H1 (cell line): ENCODE measurements around the gene TNFAIP8L3. TPM values are rescaled to one million over a fixed set of nuclear protein-coding genes. Genes with fewer than 3 reads are reported as not detected.

ENCODE experiments used
- CTCF ChIA-PET: fragments of 300-600 bp; sonication (Branson Sonifier 250); formaldehyde crosslinking; loops from one replicate; lab custom pipeline; 2021; ENCODE audit not compliant: partially characterized antibody; lab: Charles Lee
- POLR2A ChIA-PET: fragments of 300-600 bp; sonication (Branson Sonifier 250); formaldehyde crosslinking; loops from one replicate; lab custom pipeline; 2021; ENCODE audit warnings: inconsistent platforms; ENCODE audit not compliant: partially characterized antibody; lab: Charles Lee
- DNase-seq, 2 experiments: peaks; one replicate each; pipeline versions ENCODE4 v3.0.0 to v3.0.0-alpha.2; 2010 to 2022; ENCODE audit warnings: low spot score in 2 of 2, low read depth in 1 of 2, mixed read lengths in 1 of 2
- FAIRE-seq: peaks from 2 replicates; lab custom pipeline; 2011; peaks lifted over from hg19 to GRCh38; lab: Jason Lieb, UNC
- H2AFZ ChIP-seq: 2 replicates; pipeline ENCODE4 v1.8.1; 2012; ENCODE audit warnings: low read length, inconsistent platforms
- H2AK5ac ChIP-seq: 2 replicates; pipeline ENCODE4 v1.6.1; 2013; ENCODE audit warnings: low read depth, low read length
- H2BK120ac ChIP-seq: replicated peaks from 2 replicates; pipeline ENCODE3; 2013; ENCODE audit warnings: low read depth, low read length, inconsistent platforms
- H2BK12ac ChIP-seq: 2 replicates; pipeline ENCODE4 v1.6.1; 2013; ENCODE audit warnings: low read depth, low read length
- H2BK15ac ChIP-seq: 2 replicates; pipeline ENCODE4 v1.6.1; 2013; ENCODE audit warnings: low read length
- H2BK20ac ChIP-seq: 2 replicates; pipeline ENCODE4 v1.6.1; 2013; ENCODE audit warnings: low read length
- H2BK5ac ChIP-seq: 2 replicates; pipeline ENCODE4 v1.6.1; 2013; ENCODE audit warnings: low read depth, low read length
- H3K14ac ChIP-seq: 2 replicates; pipeline ENCODE4 v1.6.1; 2013; ENCODE audit warnings: inconsistent platforms; ENCODE audit not compliant: insufficient read length
- H3K18ac ChIP-seq: 2 replicates; pipeline ENCODE4 v1.6.1; 2013; ENCODE audit warnings: low read length; ENCODE audit errors: extremely low read depth
- H3K23ac ChIP-seq: 2 replicates; pipeline ENCODE4 v1.6.1; 2013; ENCODE audit warnings: inconsistent platforms; ENCODE audit not compliant: insufficient read length
- H3K23me2 ChIP-seq: 2 replicates; pipeline ENCODE4 v1.6.1; 2013; ENCODE audit warnings: low read depth, low read length
- H3K27ac ChIP-seq: 2 replicates; pipeline ENCODE4 v1.6.1; 2011; ENCODE audit warnings: low read depth, low read length, inconsistent platforms
- H3K27me3 ChIP-seq, 4 experiments: replicated peaks in 1 of 4; 1 replicate in 1 of 4; 2 replicates in 3 of 4; pipeline versions ENCODE4 v1.6.1 to v1.8.1; 2011 to 2013; ENCODE audit warnings: low read length in 3 of 4, mild to moderate bottlenecking in 3 of 4, inconsistent platforms in 2 of 4, mixed read lengths in 2 of 4, moderate library complexity in 1 of 4; ENCODE audit not compliant: control insufficient read depth in 3 of 4, insufficient read depth in 3 of 4; ENCODE audit errors: extremely low read depth in 1 of 4
- H3K36me3 ChIP-seq, 4 experiments: 2 replicates each; pipeline versions ENCODE4 v1.6.1 to v1.8.1; 2011 to 2013; ENCODE audit warnings: mild to moderate bottlenecking in 4 of 4, low read length in 3 of 4, moderate library complexity in 2 of 4, control low read depth in 1 of 4, inconsistent platforms in 1 of 4; ENCODE audit not compliant: insufficient read depth in 4 of 4, control insufficient read depth in 2 of 4
- H3K4ac ChIP-seq: replicated peaks from 2 replicates; pipeline ENCODE3; 2013; ENCODE audit warnings: low read length, low read depth, mixed read lengths, inconsistent platforms; ENCODE audit not compliant: insufficient read length
- H3K4me1 ChIP-seq, 4 experiments: replicated peaks in 1 of 4; 1 replicate in 1 of 4; 2 replicates in 3 of 4; pipeline versions ENCODE4 v1.6.1 to v1.8.1; 2011 to 2013; ENCODE audit warnings: low read length in 3 of 4, inconsistent platforms in 2 of 4, mixed read lengths in 1 of 4; ENCODE audit not compliant: insufficient read depth in 4 of 4, control insufficient read depth in 3 of 4
- H3K4me2 ChIP-seq, 2 experiments: 2 replicates each; pipeline versions ENCODE4 v1.6.1 to v1.8.1; 2011 to 2013; ENCODE audit warnings: low read depth in 2 of 2, low read length in 2 of 2, control low read depth in 1 of 2, inconsistent platforms in 1 of 2, mild to moderate bottlenecking in 1 of 2; ENCODE audit not compliant: insufficient read depth in 1 of 2
- H3K4me3 ChIP-seq, 4 experiments: fragments of 200-600, 300-600 bp in 1 of 4; sonication (generic), shearing (Covaris generic), sonication (Bioruptor Twin) in 1 of 4; 2 replicates each; pipeline versions ENCODE4 v1.5.1 to v1.8.1; 2011 to 2016; ENCODE audit warnings: low read length in 4 of 4, low read depth in 3 of 4, control low read depth in 2 of 4, inconsistent platforms in 2 of 4, mild to moderate bottlenecking in 2 of 4, mixed read lengths in 1 of 4, moderate library complexity in 1 of 4; ENCODE audit not compliant: insufficient read depth in 2 of 4; ENCODE audit errors: extremely low read depth in 1 of 4
- H3K56ac ChIP-seq: replicated peaks from 2 replicates; pipeline ENCODE3; 2013; ENCODE audit warnings: low read depth, mild to moderate bottlenecking, mixed read lengths, low read length, inconsistent platforms; ENCODE audit not compliant: insufficient read length
- H3K79me1 ChIP-seq: 2 replicates; pipeline ENCODE4 v1.6.1; 2013; ENCODE audit warnings: low read depth, low read length, control low read depth
- H3K79me2 ChIP-seq, 2 experiments: 2 replicates each; pipeline versions ENCODE4 v1.6.1 to v1.8.1; 2012 to 2013; ENCODE audit warnings: low read length in 2 of 2, mild to moderate bottlenecking in 2 of 2, inconsistent platforms in 1 of 2; ENCODE audit not compliant: insufficient read depth in 2 of 2, control insufficient read depth in 1 of 2
- H3K9ac ChIP-seq, 4 experiments: replicated peaks in 1 of 4; 1 replicate in 1 of 4; 2 replicates in 3 of 4; pipeline versions ENCODE4 v1.6.1 to v1.8.1; 2011 to 2013; ENCODE audit warnings: low read depth in 3 of 4, low read length in 3 of 4, control low read depth in 2 of 4, mild to moderate bottlenecking in 2 of 4, moderate library complexity in 2 of 4, inconsistent platforms in 1 of 4; ENCODE audit errors: extremely low read depth in 1 of 4
- H3K9me3 ChIP-seq, 2 experiments: 2 replicates each; pipeline versions ENCODE4 v1.6.1 to v1.8.1; 2012 to 2013; ENCODE audit warnings: mild to moderate bottlenecking in 2 of 2, moderate library complexity in 2 of 2, control low read depth in 1 of 2, inconsistent platforms in 1 of 2, low read depth in 1 of 2, low read length in 1 of 2, mixed read lengths in 1 of 2; ENCODE audit not compliant: insufficient read depth in 2 of 2
- H4K20me1 ChIP-seq, 2 experiments: replicated peaks in 1 of 2; 2 replicates each; pipeline versions ENCODE3 to v1.8.1; 2011 to 2013; ENCODE audit warnings: inconsistent platforms in 2 of 2, low read length in 2 of 2, mild to moderate bottlenecking in 1 of 2; ENCODE audit not compliant: insufficient read depth in 2 of 2, control insufficient read depth in 1 of 2
- H4K5ac ChIP-seq: 2 replicates; pipeline ENCODE4 v1.6.1; 2013; ENCODE audit warnings: low read length, low read depth, mixed read lengths, inconsistent platforms; ENCODE audit not compliant: insufficient read length
- H4K8ac ChIP-seq: 2 replicates; pipeline ENCODE4 v1.8.0; 2013; ENCODE audit warnings: mild to moderate bottlenecking, moderate library complexity, low read length, inconsistent platforms; ENCODE audit not compliant: insufficient read depth; ENCODE audit errors: extremely low read depth
- H4K91ac ChIP-seq: replicated peaks from 2 replicates; pipeline ENCODE3; 2013; ENCODE audit warnings: low read length, mixed read lengths, inconsistent platforms; ENCODE audit not compliant: insufficient read length
- PHF8 ChIP-seq: fragments of 200-600 bp; sonication (generic); conservative IDR thresholded peaks from 2 replicates; pipeline ENCODE4 v1.7.1; 2012; ENCODE audit warnings: low read depth, mild to moderate bottlenecking, inconsistent platforms, low read length, moderate library complexity
- POLR2A ChIP-seq, 2 experiments: IDR thresholded peaks; 1 replicate in 1 of 2; 2 replicates in 1 of 2; pipeline ENCODE4 v1.6.1; 2011; ENCODE audit warnings: low read depth in 2 of 2, low read length in 2 of 2, mild to moderate bottlenecking in 2 of 2; ENCODE audit errors: control extremely low read depth in 1 of 2
- WGBS, 2 experiments: shearing (Covaris generic) in 1 of 2; methylation state at CpG; one replicate each; pipeline versions ENCODE4 v1.1.6 to v1.1.7; 2013 to 2015; ENCODE audit warnings: low lambda C conversion rate in 2 of 2, mixed read lengths in 2 of 2, inconsistent platforms in 1 of 2, low coverage in 1 of 2, missing lambda C conversion rate in 1 of 2; ENCODE audit not compliant: insufficient replicate concordance in 2 of 2, insufficient coverage in 1 of 2, insufficient read length in 1 of 2; ENCODE audit errors: extremely low coverage in 1 of 2, missing lambda C conversion rate in 1 of 2; 5-methylcytosine and 5-hydroxymethylcytosine counted together
- polyA plus RNA-seq, 7 experiments: library from polyadenylated mRNA; depleted of rRNA in 3 of 7; stranded (reverse) in 5 of 7; unstranded in 2 of 7; fragments of >200 nt in 5 of 7; fragments of 200-250 nt in 2 of 7; gene quantifications; 1 replicate in 5 of 7; 2 replicates in 1 of 7; 4 replicates in 1 of 7; pipeline versions ENCODE4 v1.2.1 to v1.2.3, GENCODE V29; 2011 to 2013; ENCODE audit warnings: missing spikeins in 2 of 7, mixed read lengths in 2 of 7
- total RNA-seq: library from RNA; stranded (reverse); fragmentation: NEBNext Ultra II Directional; extraction: Animal tissue kit (Norgen Biotek cat#: 25700); gene quantifications from 2 replicates; pipeline ENCODE4 v1.2.1, GENCODE V29; 2021

Gene TNFAIP8L3
- total and polyA plus RNA-seq, 2 of the 8 experiments (the other 6 are each of a cell fraction or from before 2014, with no cell fraction given), result 0.23 to 0.67 TPM

DNA sequence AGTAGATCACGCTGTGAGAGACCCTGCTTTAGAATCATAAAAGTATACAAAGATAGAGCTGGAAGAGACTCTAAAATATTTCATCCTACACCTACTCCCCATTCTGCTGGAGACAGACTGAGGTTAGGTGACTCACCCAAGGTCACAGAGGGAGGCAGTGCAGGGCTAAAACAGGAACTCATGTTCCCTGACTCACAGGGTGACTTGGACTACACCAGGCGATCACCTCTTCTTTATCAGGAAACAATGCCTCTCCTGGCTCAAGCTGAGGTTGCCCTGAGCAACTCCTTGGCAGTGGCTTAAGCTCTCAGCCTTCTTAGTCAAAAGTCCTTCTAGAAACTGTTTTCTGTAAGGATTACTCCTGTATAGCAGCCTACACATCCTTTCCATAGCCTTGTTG is 26.4 kb upstream of the TNFAIP8L3 start:
- 0 out of 4 replicates have a peak, but pooled peaks cover 0 to 3% of the 10 kb centered on the region in 2 experiments for H3K9me3 ChIP-seq
- POLR2A ChIA-PET, result interaction anchor here (0.6 kb wide), 1 partner anchor 10 kb away, joined by 3 read pairs; no protein-coding TSS in a partner anchor

More for the DNA sequence above, 26.4 kb upstream of the TNFAIP8L3 start:
- Histone ChIP-seq H4K5ac (no peak overlapping the region), H3K4me1 (no peaks in the 10 kb centered on the region; a peak in 1 of 7 replicates), H3K27me3 (no peaks in the 10 kb centered on the region), H3K23ac (no peak overlapping the region), H4K91ac (no peak overlapping the region), H3K23me2 (no peaks in the 10 kb centered on the region), H2AK5ac (no peak overlapping the region), H2BK15ac (no peak overlapping the region), H3K36me3 (no peaks in the 10 kb centered on the region), H3K4me2 (no peak overlapping the region), H2BK120ac (no peak overlapping the region), H4K8ac (no peak overlapping the region), H3K4me3 (no peak overlapping the region), H3K18ac (no peak overlapping the region), H3K27ac (no peak overlapping the region), H3K9ac (no peak overlapping the region), H3K79me2 (no peaks in the 10 kb centered on the region), H2BK5ac (no peak overlapping the region), H4K20me1 (no peaks in the 10 kb centered on the region), H3K56ac (no peak overlapping the region), H2BK12ac (no peak overlapping the region), H2BK20ac (no peak overlapping the region), H3K79me1 (no peaks in the 10 kb centered on the region), H2AFZ (no peak overlapping the region), H3K14ac (no peak overlapping the region), H3K4ac (no peak overlapping the region)
- no peak for TF ChIP-seq PHF8
- no peak for TF ChIP-seq POLR2A (IDR thresholded peaks at IDR 0.05; ENCODE audit: control extremely low read depth in 1 of 2, low read depth in 2 of 2, low read length in 2 of 2)
- CTCF ChIA-PET, result interaction anchor here (1.4 to 1.5 kb wide), 2 partner anchors 12 to 16 kb away, joined by 4 to 6 read pairs; no protein-coding TSS in a partner anchor
- no peak for DNase-seq
- FAIRE-seq, result no peak
- 79% methylated on average over 2 of the region's 2 CpGs; no CpG with 5 or more reads in 1 of the 2 experiments for WGBS, 2 experiments
